SU-DHL-6 (cell line): ENCODE data around the gene MMAB.

Experiments used
- H2AFZ ChIP-seq: fragments of 200-600 bp; sonication (generic); 2 replicates; pipeline ENCODE4 v1.6.1; 2014; ENCODE audit warnings: low read depth, mild to moderate bottlenecking, moderate library complexity, mixed read lengths, antibody characterized with exemption, low read length; ENCODE audit not compliant: severe bottlenecking
- H3F3A ChIP-seq: fragments of 200-600 bp; shearing (Covaris generic); 2 replicates; pipeline ENCODE4 v1.6.0; 2016; ENCODE audit warnings: antibody characterized with exemption, mild to moderate bottlenecking; ENCODE audit not compliant: insufficient read depth
- H3K27ac ChIP-seq: fragments of 200-600 bp; sonication (generic); 2 replicates; pipeline ENCODE4 v1.5.1; 2016; ENCODE audit warnings: low read depth, mild to moderate bottlenecking, low read length, moderate library complexity, mixed read lengths
- H3K27me3 ChIP-seq: fragments of 200-600 bp; sonication (generic), shearing (Covaris generic); 2 replicates; pipeline ENCODE4 v1.6.0; 2014; ENCODE audit warnings: mild to moderate bottlenecking, low read length
- H3K36me3 ChIP-seq: fragments of 200-600 bp; sonication (generic); 2 replicates; pipeline ENCODE4 v1.6.1; 2014; ENCODE audit warnings: mild to moderate bottlenecking, low read length, mixed read lengths
- H3K4me2 ChIP-seq: fragments of 300-600, 200-600 bp; shearing (Covaris generic), sonication (generic); 2 replicates; pipeline ENCODE4 v1.6.0; 2014; ENCODE audit warnings: low read length, low read depth, mild to moderate bottlenecking; ENCODE audit not compliant: poor library complexity, severe bottlenecking
- H3K4me3 ChIP-seq: fragments of 200-600 bp; sonication (generic); 2 replicates; pipeline ENCODE4 v1.5.1; 2014; ENCODE audit warnings: antibody characterized with exemption, low read length, mild to moderate bottlenecking, mixed read lengths; ENCODE audit not compliant: insufficient read depth, poor library complexity, severe bottlenecking
- H3K79me2 ChIP-seq: fragments of 200-600 bp; sonication (generic); 2 replicates; pipeline ENCODE4 v1.6.1; 2014; ENCODE audit warnings: mild to moderate bottlenecking, low read length, moderate library complexity; ENCODE audit not compliant: insufficient read depth
- H3K9ac ChIP-seq: fragments of 200-600 bp; sonication (generic); 2 replicates; pipeline ENCODE4 v1.7.0; 2014; ENCODE audit warnings: mild to moderate bottlenecking, low read length
- H3K9me2 ChIP-seq: fragments of 200-600 bp; sonication (generic); replicated peaks from 2 replicates; pipeline ENCODE4 v1.6.1; 2014; ENCODE audit warnings: low read length; ENCODE audit not compliant: insufficient read depth
- H3K9me3 ChIP-seq: fragments of 200-600 bp; sonication (generic); 2 replicates; pipeline ENCODE4 v1.6.1; 2014; ENCODE audit warnings: low read length, mixed read lengths; ENCODE audit not compliant: insufficient read depth
- H4K20me1 ChIP-seq: fragments of 200-600 bp; sonication (generic); 2 replicates; pipeline ENCODE4 v1.6.1; 2014; ENCODE audit warnings: low read depth, mild to moderate bottlenecking, antibody characterized with exemption, low read length, moderate library complexity, mixed read lengths
- EZH2phosphoT487 ChIP-seq: fragments of 200-600 bp; sonication (generic), shearing (Covaris generic); conservative IDR thresholded peaks from 2 replicates; pipeline ENCODE4 v1.6.1; 2018; ENCODE audit warnings: mild to moderate bottlenecking, antibody characterized with exemption, low read length, moderate library complexity, mixed read lengths
- TF ChIP-seq, protein P1 (sequence below): fragments of 200-600 bp; sonication (generic); IDR thresholded peaks from one replicate; pipeline ENCODE4 v1.5.1; 2017; ENCODE audit warnings: antibody characterized with exemption, mild to moderate bottlenecking, low read length, moderate library complexity; ENCODE audit not compliant: insufficient read depth, poor library complexity, severe bottlenecking

Gene MMAB

DNA sequence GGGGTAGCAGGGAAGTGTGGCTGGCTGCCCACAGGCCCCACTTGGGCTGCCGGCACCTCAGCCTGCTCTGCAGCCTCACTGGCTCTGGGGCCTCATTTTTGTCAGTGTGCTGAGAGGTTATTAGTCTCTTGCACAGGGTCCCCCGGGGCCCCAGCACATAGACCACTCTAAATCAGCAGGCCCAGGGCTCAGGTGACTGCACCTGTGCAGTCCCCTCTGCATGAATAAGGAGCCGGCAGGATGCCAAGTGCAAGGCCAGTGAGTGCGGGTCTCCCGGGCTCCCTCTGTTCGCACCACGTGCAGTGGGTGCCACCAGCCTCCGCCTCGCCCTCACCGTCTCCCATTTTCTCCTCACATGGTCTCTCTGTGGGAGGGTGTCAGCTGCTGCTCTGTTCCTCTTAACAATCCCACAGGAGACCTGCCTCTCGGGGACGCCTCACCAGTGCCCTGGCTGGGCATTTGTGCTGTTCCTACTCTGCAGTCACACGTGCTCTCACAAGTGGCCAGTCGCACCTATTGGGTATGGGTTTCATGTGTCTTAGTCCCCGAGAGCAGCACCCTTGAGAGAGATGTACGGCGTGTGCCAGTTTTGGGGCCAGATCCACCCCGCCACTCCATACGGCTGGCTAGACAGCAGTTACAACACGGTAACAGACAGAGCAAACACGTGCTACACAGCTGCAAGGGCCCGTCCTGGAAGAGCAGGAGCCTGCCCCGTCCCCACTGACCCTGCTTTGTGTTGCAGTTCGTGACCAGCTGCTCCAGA lies 40.4 kb downstream of the MMAB start:
- Histone ChIP-seq H3K9ac (no peak overlapping the region), H3K4me2 (no peak overlapping the region), H3K36me3 (no peaks in the 10 kb centered on the region), H3K9me2 (no peaks in the 10 kb centered on the region), H3K79me2 (no peaks in the 10 kb centered on the region), H3K9me3 (no peaks in the 10 kb centered on the region), H3K27me3 (no peaks in the 10 kb centered on the region), H4K20me1 (no peaks in the 10 kb centered on the region), H3K27ac (no peak overlapping the region), H2AFZ (no peak overlapping the region), H3F3A (no peaks in the 10 kb centered on the region), H3K4me3 (no peak overlapping the region)
- no peak for TF ChIP-seq EZH2phosphoT487
- TF ChIP-seq, protein P1, sequence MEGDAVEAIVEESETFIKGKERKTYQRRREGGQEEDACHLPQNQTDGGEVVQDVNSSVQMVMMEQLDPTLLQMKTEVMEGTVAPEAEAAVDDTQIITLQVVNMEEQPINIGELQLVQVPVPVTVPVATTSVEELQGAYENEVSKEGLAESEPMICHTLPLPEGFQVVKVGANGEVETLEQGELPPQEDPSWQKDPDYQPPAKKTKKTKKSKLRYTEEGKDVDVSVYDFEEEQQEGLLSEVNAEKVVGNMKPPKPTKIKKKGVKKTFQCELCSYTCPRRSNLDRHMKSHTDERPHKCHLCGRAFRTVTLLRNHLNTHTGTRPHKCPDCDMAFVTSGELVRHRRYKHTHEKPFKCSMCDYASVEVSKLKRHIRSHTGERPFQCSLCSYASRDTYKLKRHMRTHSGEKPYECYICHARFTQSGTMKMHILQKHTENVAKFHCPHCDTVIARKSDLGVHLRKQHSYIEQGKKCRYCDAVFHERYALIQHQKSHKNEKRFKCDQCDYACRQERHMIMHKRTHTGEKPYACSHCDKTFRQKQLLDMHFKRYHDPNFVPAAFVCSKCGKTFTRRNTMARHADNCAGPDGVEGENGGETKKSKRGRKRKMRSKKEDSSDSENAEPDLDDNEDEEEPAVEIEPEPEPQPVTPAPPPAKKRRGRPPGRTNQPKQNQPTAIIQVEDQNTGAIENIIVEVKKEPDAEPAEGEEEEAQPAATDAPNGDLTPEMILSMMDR = no peak

- H3K27ac ChIP-seq = no peak overlapping the region
- H3K36me3 ChIP-seq = no peaks in the 10 kb centered on the region
Observed at GRCh38 chr12:109531411-109531810, 41.9 kb downstream of the MMAB start.

DNA sequence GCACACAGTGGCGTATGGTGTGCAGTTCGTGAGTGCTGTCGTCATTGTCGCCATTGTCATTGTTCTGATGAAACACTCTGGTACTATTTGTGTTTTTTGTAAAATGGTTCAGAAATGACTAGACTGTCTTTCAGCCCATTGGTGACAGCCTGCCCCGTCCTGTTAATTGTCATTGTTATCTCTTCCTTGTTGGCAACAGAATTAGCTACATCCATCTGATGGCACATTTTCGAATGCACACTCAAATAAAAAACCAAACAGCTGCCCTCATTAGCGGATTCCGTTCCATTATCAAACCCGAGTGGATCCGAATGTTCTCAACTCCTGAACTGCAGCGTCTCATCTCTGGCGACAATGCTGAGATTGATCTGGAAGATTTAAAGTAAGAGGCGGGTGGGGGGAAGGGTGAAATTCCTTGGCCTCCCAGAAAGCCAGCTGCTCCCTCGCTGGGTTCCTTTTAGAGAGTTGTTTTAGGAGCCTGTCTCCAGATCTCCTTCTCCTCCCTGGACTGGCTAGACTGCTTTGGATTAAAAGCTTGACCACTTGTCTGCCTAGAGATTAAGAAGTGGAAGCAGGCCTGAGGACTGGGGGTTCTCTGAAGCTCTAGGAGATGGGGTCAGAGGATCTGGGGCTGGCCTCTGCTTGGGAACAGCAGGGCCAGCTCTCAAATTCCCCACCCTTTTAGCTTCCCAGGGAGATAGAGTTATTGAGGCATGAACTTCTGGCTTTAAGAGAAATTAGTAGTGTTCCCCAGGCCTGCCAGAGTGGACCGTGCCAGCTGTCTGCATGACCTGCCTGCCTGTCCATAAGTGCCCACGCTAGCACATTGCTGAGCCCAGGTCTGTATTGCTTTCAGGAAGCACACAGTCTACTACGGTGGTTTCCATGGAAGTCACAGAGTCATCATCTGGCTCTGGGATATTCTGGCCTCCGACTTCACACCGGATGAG lies 43.3 kb downstream of the MMAB start:
- Histone ChIP-seq H4K20me1 (no peaks in the 10 kb centered on the region), H3K9ac (no peak overlapping the region), H2AFZ (no peak overlapping the region), H3K79me2 (no peaks in the 10 kb centered on the region), H3F3A (no peaks in the 10 kb centered on the region), H3K9me2 (no peaks in the 10 kb centered on the region), H3K4me2 (no peak overlapping the region), H3K9me3 (no peaks in the 10 kb centered on the region), H3K27me3 (no peaks in the 10 kb centered on the region), H3K4me3 (no peak overlapping the region), H3K36me3 (no peaks in the 10 kb centered on the region), H3K27ac (no peak overlapping the region)
- TF ChIP-seq EZH2phosphoT487 = no peak

More at GRCh38 chr12:109531411-109531810, 41.9 kb downstream of the MMAB start:
- Histone ChIP-seq H3K9me2 (no peaks in the 10 kb centered on the region), H3K4me3 (no peak overlapping the region), H3K4me2 (no peak overlapping the region), H3K79me2 (no peaks in the 10 kb centered on the region), H3F3A (no peaks in the 10 kb centered on the region), H3K9ac (no peak overlapping the region), H3K27me3 (no peaks in the 10 kb centered on the region), H3K9me3 (no peaks in the 10 kb centered on the region), H4K20me1 (no peaks in the 10 kb centered on the region), H2AFZ (no peak overlapping the region)
- no peak for TF ChIP-seq EZH2phosphoT487
- TF ChIP-seq, protein P1 = no peak
